ENCODE measurements around the gene CHN1. TPM values are rescaled to one million over a fixed set of nuclear protein-coding genes. Genes with fewer than 3 reads are reported as not detected.

Gene CHN1
- total and polyA plus RNA-seq, 2 donors, result 3.1 to 5.0 TPM

DNA sequence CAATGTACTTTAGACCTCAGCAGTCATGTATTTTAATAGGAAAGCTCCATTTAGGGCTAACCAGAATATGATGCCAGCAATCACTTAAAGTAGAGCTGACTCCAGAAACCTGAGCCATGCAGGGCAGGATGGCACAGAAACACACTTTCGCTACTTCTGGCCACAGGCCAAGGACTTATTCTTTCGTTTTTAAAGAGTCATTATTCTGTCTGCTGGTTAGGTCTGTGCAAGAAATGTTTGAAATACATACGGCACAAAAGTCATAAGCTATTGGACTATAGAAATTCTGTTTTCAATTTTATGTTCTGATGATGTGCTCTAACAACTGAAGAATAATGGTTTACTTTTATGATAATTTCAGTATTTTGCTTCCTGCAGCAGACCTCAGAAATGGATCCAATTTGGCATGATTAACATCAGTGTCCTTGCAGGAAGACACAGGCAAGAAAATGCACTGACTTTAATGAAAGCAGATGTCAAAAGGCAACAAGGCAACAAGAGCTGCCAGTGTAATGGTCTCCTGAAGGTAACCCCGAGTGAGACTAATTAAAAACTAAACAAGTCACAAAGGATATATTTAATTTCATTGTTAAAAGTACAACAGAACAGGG, 126.5 kb downstream of the CHN1 start:
- no peaks in the 10 kb centered on the region for H3K27me3 ChIP-seq (ENCODE audit: control insufficient read depth in 2 of 2, insufficient read depth in 1 of 2, low read length in 1 of 2)
- H3K4me3 ChIP-seq (ENCODE audit: low read length in 2 of 2), result no peak overlapping the region
- no peaks in the 10 kb centered on the region for H3K9me3 ChIP-seq (ENCODE audit: control insufficient read depth in 2 of 2, insufficient read depth in 1 of 2, low read length in 1 of 2)
- 76% methylated on average over 4 of the region's 4 CpGs for WGBS
- no peaks in the 10 kb centered on the region for H3K4me1 ChIP-seq (ENCODE audit: control insufficient read depth in 2 of 2, insufficient read depth in 2 of 2, low read length in 2 of 2)
- no peak for DNase-seq (ENCODE audit: low read depth in 6 of 9, low spot score in 9 of 9)
- H3K27ac ChIP-seq (ENCODE audit: low read depth in 1 of 2, low read length in 1 of 2), result no peak overlapping the region
- H3K36me3 ChIP-seq (ENCODE audit: control insufficient read depth in 2 of 2, insufficient read depth in 2 of 2, low read length in 1 of 2), result no peaks in the 10 kb centered on the region

DNA sequence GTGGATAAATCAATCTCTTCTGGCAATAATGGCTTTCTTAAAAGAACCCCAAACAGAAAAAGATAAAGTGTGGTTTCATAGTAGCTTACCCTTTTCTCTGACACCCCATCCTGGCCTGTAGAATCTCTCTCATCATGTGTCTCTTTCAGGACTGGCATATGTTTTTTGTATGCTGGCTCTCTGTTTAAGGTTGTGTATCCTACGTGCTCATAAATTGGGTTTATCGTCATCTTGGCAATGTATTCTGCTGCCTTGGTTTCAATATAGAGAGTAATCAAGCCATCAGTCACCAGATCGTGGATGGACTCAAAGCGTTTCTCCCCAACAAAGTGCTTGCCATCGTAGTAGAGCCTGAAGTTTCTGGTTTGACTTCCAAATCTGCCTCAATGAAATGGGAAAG, 127.4 kb downstream of the CHN1 start:
- Histone ChIP-seq H3K4me3 (ENCODE audit: low read length in 2 of 2) (no peak overlapping the region), H3K36me3 (ENCODE audit: control insufficient read depth in 2 of 2, insufficient read depth in 2 of 2, low read length in 1 of 2) (no peaks in the 10 kb centered on the region), H3K4me1 (ENCODE audit: control insufficient read depth in 2 of 2, insufficient read depth in 2 of 2, low read length in 2 of 2) (no peaks in the 10 kb centered on the region), H3K27ac (ENCODE audit: low read depth in 1 of 2, low read length in 1 of 2) (no peak overlapping the region), H3K27me3 (ENCODE audit: control insufficient read depth in 2 of 2, insufficient read depth in 1 of 2, low read length in 1 of 2) (no peaks in the 10 kb centered on the region), H3K9me3 (ENCODE audit: control insufficient read depth in 2 of 2, insufficient read depth in 1 of 2, low read length in 1 of 2) (no peaks in the 10 kb centered on the region)
- WGBS, result 98% methylated on average over 5 of the region's 5 CpGs
- DNase-seq (ENCODE audit: low read depth in 6 of 9, low spot score in 9 of 9), result no peak

DNA sequence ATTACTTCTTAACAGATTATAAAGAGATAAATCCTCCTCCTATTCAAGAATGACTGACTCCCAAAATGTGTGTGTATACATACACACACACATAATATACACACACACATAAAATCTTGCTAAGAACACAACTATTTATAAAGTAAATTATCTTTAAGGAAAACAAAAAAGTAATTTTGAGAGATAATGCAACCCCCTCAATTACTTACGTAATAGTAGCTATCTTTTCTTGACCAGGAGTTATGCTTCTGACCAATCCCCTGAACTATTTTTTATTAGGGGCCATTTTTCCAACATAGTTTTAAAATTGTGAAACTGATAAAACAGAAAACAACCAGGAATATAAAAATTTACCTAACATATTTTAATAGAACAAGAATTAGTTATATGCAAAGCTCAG, 127.9 kb downstream of the CHN1 start:
- Histone ChIP-seq H3K27me3 (ENCODE audit: control insufficient read depth in 2 of 2, insufficient read depth in 1 of 2, low read length in 1 of 2) (no peaks in the 10 kb centered on the region), H3K9me3 (ENCODE audit: control insufficient read depth in 2 of 2, insufficient read depth in 1 of 2, low read length in 1 of 2) (no peaks in the 10 kb centered on the region), H3K4me1 (ENCODE audit: control insufficient read depth in 2 of 2, insufficient read depth in 2 of 2, low read length in 2 of 2) (no peaks in the 10 kb centered on the region), H3K27ac (ENCODE audit: low read depth in 1 of 2, low read length in 1 of 2) (no peak overlapping the region), H3K36me3 (ENCODE audit: control insufficient read depth in 2 of 2, insufficient read depth in 2 of 2, low read length in 1 of 2) (no peaks in the 10 kb centered on the region), H3K4me3 (ENCODE audit: low read length in 2 of 2) (no peak overlapping the region)
- 99% methylated on average over 1 of the region's 1 CpG for whole genome bisulfite sequencing
- no peak for DNase-seq (ENCODE audit: low read depth in 6 of 9, low spot score in 9 of 9)

DNA sequence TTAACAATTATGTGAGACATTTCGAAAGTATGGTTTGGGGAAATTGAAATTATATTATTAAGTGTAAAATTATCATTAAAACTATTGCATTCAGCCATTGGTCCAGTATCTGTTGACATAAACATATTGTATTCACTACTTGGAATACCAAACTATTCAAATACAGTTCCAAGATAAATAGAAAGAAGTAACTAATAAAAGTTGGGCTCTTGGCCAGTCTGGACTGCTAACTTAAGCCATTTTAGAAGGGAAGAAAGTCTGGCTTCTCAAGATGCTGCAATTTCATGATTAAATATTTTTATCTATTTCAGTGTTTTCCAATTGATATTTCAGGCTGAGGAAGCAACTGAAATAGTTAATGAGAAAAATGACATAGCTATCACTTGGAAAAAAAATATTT, 131.1 kb downstream of the CHN1 start:
- no peak overlapping the region for H3K4me3 ChIP-seq (ENCODE audit: low read length in 2 of 2)
- no peaks in the 10 kb centered on the region for H3K36me3 ChIP-seq (ENCODE audit: control insufficient read depth in 2 of 2, insufficient read depth in 2 of 2, low read length in 1 of 2)
- no peak overlapping the region for H3K27ac ChIP-seq (ENCODE audit: low read depth in 1 of 2, low read length in 1 of 2)
- H3K4me1 ChIP-seq (ENCODE audit: control insufficient read depth in 2 of 2, insufficient read depth in 2 of 2, low read length in 2 of 2), result no peaks in the 10 kb centered on the region
- H3K27me3 ChIP-seq (ENCODE audit: control insufficient read depth in 2 of 2, insufficient read depth in 1 of 2, low read length in 1 of 2), result no peaks in the 10 kb centered on the region
- DNase-seq (ENCODE audit: low read depth in 6 of 9, low spot score in 9 of 9), result no peak
- 0% methylated on average over 1 of the region's 1 CpG for WGBS
- H3K9me3 ChIP-seq (ENCODE audit: control insufficient read depth in 2 of 2, insufficient read depth in 1 of 2, low read length in 1 of 2), result no peaks in the 10 kb centered on the region

DNA sequence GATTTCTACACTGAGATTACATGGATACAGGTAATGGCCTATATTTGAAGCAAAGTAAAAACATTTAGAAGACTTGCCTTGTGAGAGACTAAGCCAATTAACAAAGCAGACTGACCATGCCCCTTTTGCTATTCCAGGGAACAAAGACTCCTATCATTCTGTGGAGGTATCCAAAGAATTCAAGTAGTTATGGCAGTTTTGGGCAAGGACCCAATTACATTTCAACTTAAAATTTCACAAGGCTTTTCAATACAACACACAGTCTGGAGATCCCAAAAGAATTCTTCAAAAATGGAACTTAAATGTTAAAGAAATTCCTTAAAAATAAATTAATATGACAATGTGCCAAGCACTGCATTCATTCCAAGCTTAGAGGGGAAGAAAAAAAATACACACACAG, 131.7 kb downstream of the CHN1 start:
- no peak for DNase-seq (ENCODE audit: low read depth in 6 of 9, low spot score in 9 of 9)
- no peaks in the 10 kb centered on the region for H3K36me3 ChIP-seq (ENCODE audit: control insufficient read depth in 2 of 2, insufficient read depth in 2 of 2, low read length in 1 of 2)

DNA sequence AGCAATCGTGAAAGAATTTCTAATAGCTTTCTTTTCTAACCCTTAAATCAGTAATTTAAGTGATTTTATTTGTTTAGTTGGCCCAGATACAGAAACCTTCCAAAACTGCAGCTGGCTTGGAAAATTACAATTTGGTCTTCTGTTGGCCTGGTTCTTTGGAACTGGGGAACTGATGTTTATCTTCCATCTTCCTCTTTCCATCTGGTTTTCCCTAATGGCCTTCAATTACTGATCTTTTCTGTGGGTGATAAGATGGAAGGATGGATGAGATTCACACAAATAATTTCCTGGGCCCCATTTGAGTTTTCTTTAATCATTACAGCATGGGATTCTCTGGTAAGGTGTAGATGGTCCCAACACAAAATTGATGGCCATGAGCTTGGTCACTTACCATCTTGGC, 134.4 kb downstream of the CHN1 start:
- no peaks in the 10 kb centered on the region for H3K36me3 ChIP-seq (ENCODE audit: control insufficient read depth in 2 of 2, insufficient read depth in 2 of 2, low read length in 1 of 2)
- no peaks in the 10 kb centered on the region for H3K4me1 ChIP-seq (ENCODE audit: control insufficient read depth in 2 of 2, insufficient read depth in 2 of 2, low read length in 2 of 2)
- no peak for DNase-seq (ENCODE audit: low read depth in 6 of 9, low spot score in 9 of 9)
- H3K9me3 ChIP-seq (ENCODE audit: control insufficient read depth in 2 of 2, insufficient read depth in 1 of 2, low read length in 1 of 2), result no peaks in the 10 kb centered on the region
- 96% methylated on average over 1 of the region's 1 CpG for WGBS
- H3K4me3 ChIP-seq (ENCODE audit: low read length in 2 of 2), result no peak overlapping the region
- H3K27ac ChIP-seq (ENCODE audit: low read depth in 1 of 2, low read length in 1 of 2), result no peak overlapping the region
- H3K27me3 ChIP-seq (ENCODE audit: control insufficient read depth in 2 of 2, insufficient read depth in 1 of 2, low read length in 1 of 2), result no peaks in the 10 kb centered on the region

More for the DNA sequence above, 131.7 kb downstream of the CHN1 start:
- Histone ChIP-seq H3K27ac (ENCODE audit: low read depth in 1 of 2, low read length in 1 of 2) (no peak overlapping the region), H3K4me1 (ENCODE audit: control insufficient read depth in 2 of 2, insufficient read depth in 2 of 2, low read length in 2 of 2) (no peaks in the 10 kb centered on the region), H3K27me3 (ENCODE audit: control insufficient read depth in 2 of 2, insufficient read depth in 1 of 2, low read length in 1 of 2) (no peaks in the 10 kb centered on the region), H3K4me3 (ENCODE audit: low read length in 2 of 2) (no peak overlapping the region), H3K9me3 (ENCODE audit: control insufficient read depth in 2 of 2, insufficient read depth in 1 of 2, low read length in 1 of 2) (no peaks in the 10 kb centered on the region)

DNA sequence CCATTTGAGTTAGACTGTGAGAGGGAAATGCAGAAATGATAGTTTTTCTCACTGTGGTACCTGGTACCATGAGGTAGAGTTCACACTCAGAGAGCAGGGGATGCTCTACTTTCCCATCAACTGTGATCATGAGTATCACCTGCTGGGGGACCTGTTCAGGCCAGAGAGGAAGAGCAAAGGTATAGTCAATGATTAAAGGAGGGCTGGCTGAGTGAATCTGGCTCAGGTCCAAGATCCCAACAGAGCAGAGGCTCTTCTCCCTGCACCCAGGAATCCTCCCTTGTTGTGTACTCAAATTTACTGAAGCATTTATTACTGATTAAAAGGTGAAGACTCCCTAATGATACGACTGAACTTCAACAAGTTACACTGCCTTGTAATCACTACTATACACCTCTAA, 136.3 kb downstream of the CHN1 start:
- 90% methylated on average over 1 of the region's 1 CpG for WGBS

DNA sequence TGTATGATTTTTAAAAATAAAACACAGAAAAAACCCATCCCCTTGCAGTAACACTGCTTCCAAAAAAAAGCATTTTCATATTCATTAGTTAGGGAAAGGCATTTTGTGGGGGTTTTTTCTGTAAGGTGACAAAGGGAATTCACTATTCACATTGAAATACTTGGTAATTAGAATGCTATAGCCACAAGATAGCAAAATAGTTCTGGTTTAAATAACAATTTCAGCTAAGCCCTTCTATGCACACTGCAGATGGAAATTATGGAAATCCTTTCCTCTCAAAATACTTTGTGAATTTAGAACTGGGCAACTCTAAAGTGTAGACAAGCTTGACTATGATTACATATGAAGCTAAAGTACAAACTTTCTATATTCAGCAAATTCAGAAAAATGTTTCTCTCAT, 138.8 kb downstream of the CHN1 start:
- Histone ChIP-seq H3K9me3 (ENCODE audit: control insufficient read depth in 2 of 2, insufficient read depth in 1 of 2, low read length in 1 of 2) (no peaks in the 10 kb centered on the region), H3K27ac (ENCODE audit: low read depth in 1 of 2, low read length in 1 of 2) (no peak overlapping the region), H3K4me3 (ENCODE audit: low read length in 2 of 2) (no peak overlapping the region), H3K36me3 (ENCODE audit: control insufficient read depth in 2 of 2, insufficient read depth in 2 of 2, low read length in 1 of 2) (no peaks in the 10 kb centered on the region), H3K4me1 (ENCODE audit: control insufficient read depth in 2 of 2, insufficient read depth in 2 of 2, low read length in 2 of 2) (no peaks in the 10 kb centered on the region), H3K27me3 (ENCODE audit: control insufficient read depth in 2 of 2, insufficient read depth in 1 of 2, low read length in 1 of 2) (no peaks in the 10 kb centered on the region)
- DNase-seq (ENCODE audit: low read depth in 6 of 9, low spot score in 9 of 9), result no peak

More for the DNA sequence above, 136.3 kb downstream of the CHN1 start:
- no peaks in the 10 kb centered on the region for H3K36me3 ChIP-seq (ENCODE audit: control insufficient read depth in 2 of 2, insufficient read depth in 2 of 2, low read length in 1 of 2)
- H3K27me3 ChIP-seq (ENCODE audit: control insufficient read depth in 2 of 2, insufficient read depth in 1 of 2, low read length in 1 of 2), result no peaks in the 10 kb centered on the region
- no peaks in the 10 kb centered on the region for H3K9me3 ChIP-seq (ENCODE audit: control insufficient read depth in 2 of 2, insufficient read depth in 1 of 2, low read length in 1 of 2)
- no peak overlapping the region for H3K4me3 ChIP-seq (ENCODE audit: low read length in 2 of 2)
- H3K27ac ChIP-seq (ENCODE audit: low read depth in 1 of 2, low read length in 1 of 2), result no peak overlapping the region
- no peak for DNase-seq (ENCODE audit: low read depth in 6 of 9, low spot score in 9 of 9)
- no peaks in the 10 kb centered on the region for H3K4me1 ChIP-seq (ENCODE audit: control insufficient read depth in 2 of 2, insufficient read depth in 2 of 2, low read length in 2 of 2)

DNA sequence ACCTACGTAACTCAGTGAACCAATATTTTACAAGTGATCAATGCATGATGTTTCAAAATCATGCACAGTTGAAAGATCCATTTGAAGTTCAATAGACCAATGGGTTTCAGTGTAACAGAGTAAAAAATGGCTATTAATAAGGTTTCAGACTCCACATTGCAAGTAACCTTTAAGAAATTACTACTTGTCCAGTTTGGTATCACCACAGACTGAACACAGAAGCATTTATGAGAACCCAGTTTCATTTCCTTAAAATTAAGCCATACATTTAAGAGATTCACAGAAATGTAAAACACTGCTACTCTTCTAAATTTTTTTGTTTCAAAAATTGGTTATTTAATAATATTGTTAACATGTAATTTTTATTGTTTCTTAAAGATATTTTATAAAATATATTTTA, 142.0 kb downstream of the CHN1 start:
- no peaks in the 10 kb centered on the region for H3K36me3 ChIP-seq (ENCODE audit: control insufficient read depth in 2 of 2, insufficient read depth in 2 of 2, low read length in 1 of 2)
- H3K4me3 ChIP-seq (ENCODE audit: low read length in 2 of 2), result no peak overlapping the region
- no peak for DNase-seq (ENCODE audit: low read depth in 6 of 9, low spot score in 9 of 9)
- no peaks in the 10 kb centered on the region for H3K9me3 ChIP-seq (ENCODE audit: control insufficient read depth in 2 of 2, insufficient read depth in 1 of 2, low read length in 1 of 2)
- H3K27me3 ChIP-seq (ENCODE audit: control insufficient read depth in 2 of 2, insufficient read depth in 1 of 2, low read length in 1 of 2), result no peaks in the 10 kb centered on the region
- WGBS, result 96% methylated on average over 1 of the region's 1 CpG
- H3K27ac ChIP-seq (ENCODE audit: low read depth in 1 of 2, low read length in 1 of 2), result no peak overlapping the region
- H3K4me1 ChIP-seq (ENCODE audit: control insufficient read depth in 2 of 2, insufficient read depth in 2 of 2, low read length in 2 of 2), result no peaks in the 10 kb centered on the region

All from thymus (tissue), 11 donors.